GM19395 (cell line): ENCODE results near the gene FABP1.

Experiments used
- ATAC-seq: cut with Tn5 transposase; IDR thresholded peaks from one replicate; pipeline ENCODE4 v1.9.1; 2021; ENCODE audit warnings: mild to moderate bottlenecking, moderate library complexity; ENCODE audit not compliant: unreplicated experiment

FABP1 gene

DNA sequence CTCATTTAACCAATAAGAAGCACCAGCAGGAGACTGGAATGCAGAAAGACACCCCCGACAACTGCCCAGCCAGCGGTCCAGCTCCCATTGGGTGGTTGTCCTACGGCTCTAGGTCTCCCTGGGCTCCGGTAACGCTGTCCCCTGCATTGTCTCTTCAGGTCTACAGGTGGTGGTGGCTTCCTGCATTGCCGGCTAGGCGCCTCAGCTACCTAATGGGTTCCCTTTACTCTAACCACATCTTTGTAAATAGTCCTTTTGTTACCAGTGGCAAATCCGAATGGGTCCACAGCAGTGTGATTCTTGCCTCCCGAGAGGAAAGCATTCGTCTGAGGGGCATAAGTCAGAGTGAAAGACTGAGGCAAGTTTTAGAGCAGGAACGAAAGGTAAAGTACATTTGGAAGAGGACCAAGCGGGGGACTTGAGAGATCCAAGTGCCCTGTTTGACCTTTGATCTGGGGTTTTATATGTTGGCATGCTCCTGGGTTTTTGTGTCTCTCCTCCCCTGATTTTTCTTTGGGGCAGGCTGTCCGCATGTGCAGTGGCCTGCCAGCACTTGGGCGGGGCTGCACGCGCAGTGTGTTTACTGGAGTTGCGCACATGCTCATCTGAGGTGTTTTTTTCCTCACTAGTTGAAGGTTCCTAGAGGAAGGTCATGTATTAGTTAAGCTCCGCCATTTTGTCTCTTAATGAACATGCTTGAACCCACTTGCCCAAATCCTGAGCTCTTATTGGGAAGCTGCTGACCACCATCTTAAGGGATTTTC is 11.0 kb downstream of the FABP1 start:
- no peak for ATAC-seq

DNA sequence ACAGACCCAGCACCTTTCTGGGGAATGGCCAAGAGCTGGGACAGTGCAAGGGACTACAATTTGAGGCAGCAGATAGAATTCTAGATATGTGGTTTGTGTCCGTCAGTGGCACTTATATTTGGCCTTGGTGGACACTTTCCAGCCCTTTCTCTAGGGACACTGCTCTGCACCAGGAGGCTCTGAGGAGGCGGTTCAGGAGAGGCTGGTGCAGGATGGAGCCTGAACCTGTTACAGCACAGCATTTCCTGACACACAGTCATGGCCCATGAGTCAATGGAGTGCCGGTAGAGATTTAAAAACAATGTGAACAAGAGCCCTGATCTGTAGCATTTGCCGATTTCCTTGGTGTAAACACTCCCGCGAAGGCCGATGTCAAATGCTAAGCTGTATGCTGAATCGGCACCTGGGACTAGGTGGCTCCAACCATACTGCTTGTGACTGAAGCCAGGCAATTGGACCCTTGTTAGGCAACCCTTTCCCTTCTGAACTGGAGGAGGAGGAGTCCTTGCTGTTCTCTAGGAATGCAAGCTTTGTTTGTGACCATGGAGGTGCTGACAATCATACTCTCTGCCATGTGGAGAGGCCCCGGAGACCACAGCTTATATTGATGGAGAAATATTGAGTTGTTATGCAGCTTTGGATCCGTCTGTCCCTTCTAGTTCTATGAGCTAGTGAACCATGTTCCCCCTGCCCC is 11.9 kb downstream of the FABP1 start:
- ATAC-seq: no peak

DNA sequence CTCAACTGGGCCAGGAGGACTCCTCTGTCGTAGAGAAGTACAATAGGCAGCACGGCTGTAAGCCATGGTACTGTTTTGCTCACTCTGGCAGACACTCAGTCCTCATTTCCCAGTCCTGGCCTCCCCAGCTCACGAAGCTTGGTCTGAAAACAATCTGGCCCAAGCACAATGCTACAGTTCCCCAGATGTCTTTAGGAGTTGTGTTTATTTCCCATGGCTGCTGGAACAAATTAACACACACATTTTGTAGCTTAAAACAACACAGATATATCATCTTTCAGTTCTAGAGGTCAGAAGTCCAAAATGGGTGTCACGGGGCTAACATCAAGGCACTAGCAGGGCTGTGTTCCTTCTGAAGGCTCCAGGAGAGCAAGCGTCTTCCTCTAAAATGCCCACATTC is 13.0 kb downstream of the FABP1 start:
- no peak for ATAC-seq

- ATAC-seq: no peak
Observed at GRCh38 chr2:88113069-88113468, 14.8 kb downstream of the FABP1 start.

- no peak for ATAC-seq
Observed at GRCh38 chr2:88110830-88111229, 17.0 kb downstream of the FABP1 start.

DNA sequence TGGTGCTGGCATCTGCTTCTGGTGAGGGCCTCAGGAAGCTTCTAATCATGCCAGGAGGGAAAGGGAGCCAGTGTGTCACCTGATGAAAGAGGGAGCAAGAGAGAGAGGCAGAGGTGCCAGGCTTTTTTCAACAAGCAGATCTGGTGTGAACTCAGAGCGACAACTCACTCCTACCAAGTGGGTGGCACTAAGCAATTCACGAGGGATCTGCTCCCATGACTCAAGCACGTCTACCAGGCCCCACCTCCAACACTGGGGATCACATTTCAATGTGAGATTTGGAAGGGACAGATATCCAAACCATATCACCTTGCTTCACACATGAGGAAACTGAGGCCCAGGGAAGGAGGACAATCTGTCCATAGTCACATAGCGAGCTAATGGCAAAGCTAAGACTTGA is 19.1 kb downstream of the FABP1 start:
- no peak for ATAC-seq

- ATAC-seq: no peak
Observed at GRCh38 chr2:88100489-88100858, 27.4 kb downstream of the FABP1 start.

DNA sequence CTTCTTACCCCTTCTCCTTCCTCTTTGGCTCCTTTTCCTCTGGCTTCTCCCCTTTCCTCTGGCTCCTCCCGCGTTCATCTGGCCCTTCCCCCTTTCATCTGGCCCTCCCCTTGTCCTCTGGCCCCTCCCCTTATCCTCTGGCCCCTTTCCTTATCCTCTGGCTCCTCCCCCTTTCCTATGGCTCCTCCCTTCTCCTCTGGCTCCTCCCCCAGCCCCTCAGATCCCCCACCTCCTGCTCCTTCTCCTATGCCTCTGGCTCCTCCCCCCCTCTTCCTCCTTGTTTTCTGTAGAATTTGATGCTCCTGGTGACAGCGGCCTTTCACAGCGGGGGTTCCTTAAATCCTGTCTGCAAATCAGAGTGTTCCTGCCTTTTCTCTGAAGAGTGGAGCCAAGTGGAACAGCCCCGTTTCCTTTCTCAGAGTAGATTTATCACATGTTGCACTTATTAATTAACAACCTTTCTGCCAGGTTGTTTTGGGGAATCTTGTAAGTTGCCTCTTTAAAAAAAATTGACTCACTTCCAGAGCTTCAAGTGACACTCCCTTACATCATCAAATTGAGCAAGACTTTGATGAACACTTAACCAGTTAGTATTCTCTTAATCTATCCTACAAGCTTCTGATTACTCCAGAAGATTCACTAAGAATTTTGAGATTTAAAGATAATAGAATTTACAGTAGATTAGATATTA is 27.9 kb downstream of the FABP1 start:
- ATAC-seq: no peak

- ATAC-seq: no peak
Observed at GRCh38 chr2:88098558-88098900, 29.3 kb downstream of the FABP1 start.

- ATAC-seq: no peak
Observed at GRCh38 chr2:88097891-88098557, 29.8 kb downstream of the FABP1 start.

- ATAC-seq: no peak
Observed at GRCh38 chr2:88097192-88097591, 30.7 kb downstream of the FABP1 start.

DNA sequence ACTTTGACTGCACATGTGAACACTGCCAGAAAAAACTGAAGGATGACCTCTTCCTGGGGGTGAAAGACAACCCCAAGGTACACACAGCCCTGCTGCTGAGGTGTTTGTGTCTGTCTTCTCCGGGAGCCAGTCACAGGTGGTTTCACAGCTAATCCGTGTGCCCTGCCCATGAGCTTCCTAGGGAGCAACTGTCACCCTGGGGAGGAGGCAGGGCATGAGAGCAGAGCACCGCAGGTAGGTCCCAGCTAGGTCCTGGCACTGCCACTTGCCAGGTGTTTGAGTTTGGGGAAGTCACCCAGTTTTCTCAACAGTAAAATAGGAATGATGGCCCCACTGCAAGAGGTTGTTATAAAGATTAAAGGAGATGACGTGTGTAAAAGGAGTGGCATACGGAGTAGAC is 31.2 kb downstream of the FABP1 start:
- no peak for ATAC-seq

DNA sequence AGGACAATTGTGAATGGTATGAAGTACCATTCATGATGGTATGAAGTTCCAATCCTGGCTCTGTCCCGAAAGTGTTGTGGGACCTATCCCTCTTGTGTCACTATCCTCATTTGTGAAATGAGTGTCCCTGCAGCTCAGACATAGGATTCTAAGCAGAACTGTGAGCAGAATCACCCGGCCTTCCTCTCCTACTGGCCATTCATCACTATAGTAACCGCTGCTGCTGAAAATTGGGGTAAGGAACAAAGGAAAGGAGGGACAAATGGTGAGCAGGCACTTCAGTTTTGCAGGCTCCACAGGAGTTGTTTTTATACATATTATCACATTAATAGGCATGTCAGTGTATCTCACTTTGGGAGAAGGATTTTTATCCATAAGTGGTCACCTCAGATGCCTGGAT is 32.8 kb downstream of the FABP1 start:
- no peak for ATAC-seq

- no peak for ATAC-seq
Observed at GRCh38 chr2:88092773-88093172, 35.1 kb downstream of the FABP1 start.

DNA sequence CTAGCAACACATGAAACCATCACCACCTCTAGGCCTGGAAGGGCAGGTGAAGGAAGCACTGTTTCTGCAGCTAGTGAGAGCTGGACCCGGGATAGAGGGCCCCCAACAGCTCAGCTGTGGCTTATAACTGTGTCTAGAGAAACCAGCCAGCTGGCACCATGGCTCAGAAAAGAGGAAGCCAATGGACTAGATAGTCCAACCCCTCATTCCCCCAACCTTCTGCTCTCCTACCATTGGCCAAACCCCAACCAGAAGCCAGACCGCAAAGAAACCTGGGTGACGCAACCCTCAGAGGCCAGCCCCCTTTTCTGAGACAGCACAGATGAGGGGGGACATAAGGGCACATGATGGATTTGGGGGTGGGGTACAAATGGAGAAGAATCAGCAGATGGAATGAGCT is 35.9 kb downstream of the FABP1 start:
- ATAC-seq: no peak

DNA sequence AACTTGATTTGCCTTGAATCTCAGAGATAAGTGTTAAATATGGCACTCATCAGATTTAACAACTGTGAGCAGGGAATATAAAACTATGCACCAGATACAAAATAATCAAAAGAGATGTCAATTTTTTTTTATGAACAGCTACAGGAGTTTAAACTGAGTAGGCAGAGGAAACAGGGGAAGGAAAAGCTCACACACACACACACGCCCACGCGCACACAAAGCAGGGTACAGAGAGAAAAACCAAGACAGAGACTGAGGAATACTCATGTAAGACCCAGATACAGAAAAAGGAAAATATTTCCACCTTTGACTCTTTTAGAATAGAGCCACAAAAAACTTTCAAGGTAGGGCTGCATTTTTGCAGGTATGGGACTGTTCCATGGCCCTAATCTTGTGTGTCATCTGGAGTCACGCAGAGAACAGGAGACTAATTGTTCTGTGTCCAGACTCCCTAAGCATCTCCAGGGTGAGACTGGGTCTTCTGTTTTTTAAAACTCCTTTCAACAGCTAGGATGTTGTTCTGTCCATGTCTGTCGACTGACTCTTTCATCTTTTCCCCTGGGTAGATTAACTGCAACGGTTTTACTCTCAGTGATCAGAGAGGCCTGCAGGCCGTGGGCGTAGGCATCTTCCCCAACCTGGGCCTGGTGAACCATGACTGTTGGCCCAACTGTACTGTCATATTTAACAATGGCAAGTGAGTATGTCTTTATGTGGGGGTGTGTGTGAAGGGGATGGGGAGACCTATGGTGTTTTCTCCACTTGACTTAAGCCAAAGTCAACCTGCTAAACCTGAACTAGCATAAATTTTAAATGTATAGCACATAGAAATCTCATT is 37.2 kb downstream of the FABP1 start:
- ATAC-seq: no peak

DNA sequence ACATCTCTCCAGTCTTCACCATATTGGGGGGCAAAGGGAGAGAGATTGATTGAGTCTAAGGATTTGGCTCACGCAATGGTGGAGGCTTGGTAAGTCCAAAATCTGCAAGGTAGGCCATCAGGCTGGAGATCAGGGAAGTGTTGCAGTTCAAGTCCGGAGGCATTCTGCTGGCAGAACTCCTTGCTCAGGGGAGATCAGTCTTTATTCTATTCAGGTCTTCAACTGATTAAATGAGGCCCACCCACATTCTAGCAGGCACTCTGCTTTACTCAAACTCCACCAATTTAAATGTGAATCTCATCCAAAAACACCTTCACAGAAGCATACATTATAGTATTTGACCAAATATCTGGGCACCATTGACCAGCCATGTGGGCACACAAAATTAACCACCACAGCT is 38.9 kb downstream of the FABP1 start:
- no peak for ATAC-seq

- ATAC-seq: no peak
Observed at GRCh38 chr2:88087763-88088162, 40.1 kb downstream of the FABP1 start.

GRCh38 chr2:88087073-88087472 is 40.8 kb downstream of the FABP1 start:
- ATAC-seq: no peak

DNA sequence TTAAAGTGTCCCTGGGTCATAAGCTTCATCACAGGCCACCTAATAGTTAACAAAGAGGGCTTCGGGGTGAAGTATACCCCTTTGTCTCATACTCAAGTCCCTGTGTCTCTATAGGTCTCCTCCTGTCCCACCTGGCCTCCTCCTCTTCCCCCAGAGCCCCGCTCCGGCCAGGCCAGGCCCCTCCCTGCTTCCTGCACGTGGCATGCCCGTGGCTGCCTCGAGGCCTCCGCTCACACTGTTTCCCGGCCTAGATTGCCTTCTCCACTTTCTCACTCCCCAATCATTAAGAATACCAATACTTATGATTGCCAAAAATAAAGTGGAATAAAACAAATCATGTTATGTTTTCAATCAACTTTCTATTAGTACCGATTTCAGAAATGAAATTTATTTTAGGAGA is 41.5 kb downstream of the FABP1 start:
- no peak for ATAC-seq

DNA sequence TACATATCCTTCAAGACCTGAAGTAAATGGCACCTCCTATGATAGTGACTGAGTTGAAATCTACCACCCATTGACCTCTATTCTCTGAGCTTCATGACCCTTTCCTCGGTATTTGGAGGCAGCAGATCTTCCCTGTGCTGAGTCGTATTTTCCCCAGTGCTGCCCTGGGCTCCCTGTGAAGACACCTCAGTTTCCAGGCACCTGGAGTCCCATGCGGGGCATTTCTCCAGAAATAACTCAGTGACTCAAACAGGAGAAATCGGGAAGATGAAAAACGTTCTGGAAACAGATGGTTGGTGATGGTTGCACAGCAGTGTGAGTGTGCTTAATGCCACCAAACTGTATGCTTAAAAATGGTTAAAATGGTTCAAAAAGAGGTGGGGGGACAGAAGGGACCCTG is 42.3 kb downstream of the FABP1 start:
- no peak for ATAC-seq
